Measurements from ENCODE around the gene IFI16.

GRCh38 chr1:159014851-159015250 is 5.1 kb downstream of the IFI16 start:
- TF ChIP-seq CTCF (IDR thresholded peaks at IDR 0.05), result no peak
- TF ChIP-seq POLR2A (IDR thresholded peaks at IDR 0.05), result no peak

All from esophagus squamous epithelium (tissue), 4 donors.